Measurements from ENCODE around the gene ATG7. TPM values are rescaled to one million over a fixed set of nuclear protein-coding genes. Genes with fewer than 3 reads are reported as not detected.
A peak's percentile ranks its signal among the peaks of the same experiment; 100 is the strongest.

The ATG7 gene
- total and polyA plus RNA-seq, 2 donors from 2014 or later = 15.3 to 54.9 TPM

- intact Hi-C loops (cut with DNase I) = loop anchor here (10.0 kb wide), 1 partner anchor 418 kb away; no protein-coding TSS in a partner anchor
- peaks cover 3 to 14% (median 4%) of the 10 kb centered on the region in 3 donors for H3K4me1 ChIP-seq (ENCODE audit: control insufficient read depth in 2 of 3, insufficient read depth in 2 of 3, low read depth in 1 of 3, low read length in 3 of 3)
- no peak overlapping the region for H3K27ac ChIP-seq (ENCODE audit: low read depth in 2 of 2, low read length in 2 of 2)
- no peak overlapping the region for H3K4me3 ChIP-seq (ENCODE audit: low read length in 3 of 3)
- DNase-seq (peak in 1 of 5 donors; percentile 40), FAIRE-seq (no peak)
- no peaks in the 10 kb centered on the region for H3K36me3 ChIP-seq (ENCODE audit: control insufficient read depth in 2 of 3, insufficient read depth in 3 of 3, low read length in 3 of 3)
- no peaks in the 10 kb centered on the region for H3K9me3 ChIP-seq (ENCODE audit: control insufficient read depth in 2 of 3, insufficient read depth in 1 of 3, low read length in 3 of 3)
- no peaks in the 10 kb centered on the region for H3K27me3 ChIP-seq (ENCODE audit: control insufficient read depth, insufficient read depth, low read length)
- H3K9ac ChIP-seq (ENCODE audit: low read length in 3 of 3) = no peak overlapping the region
- no peak for TF ChIP-seq CTCF (IDR thresholded peaks at IDR 0.05; ENCODE audit: borderline replicate concordance, extremely low read depth, insufficient read depth)
Observed at GRCh38 chr3:11386465-11387113, 114.4 kb downstream of the ATG7 start.

- Histone ChIP-seq H3K27me3 (ENCODE audit: control insufficient read depth, insufficient read depth, low read length) (no peaks in the 10 kb centered on the region), H3K36me3 (ENCODE audit: control insufficient read depth in 2 of 3, insufficient read depth in 3 of 3, low read length in 3 of 3) (no peaks in the 10 kb centered on the region), H3K9ac (ENCODE audit: low read length in 3 of 3) (no peak overlapping the region), H3K4me3 (ENCODE audit: low read length in 3 of 3) (no peak overlapping the region), H3K9me3 (ENCODE audit: control insufficient read depth in 2 of 3, insufficient read depth in 1 of 3, low read length in 3 of 3) (no peaks in the 10 kb centered on the region), H3K4me1 (ENCODE audit: control insufficient read depth in 2 of 3, insufficient read depth in 2 of 3, low read depth in 1 of 3, low read length in 3 of 3) (peaks cover 3 to 13% (median 4%) of the 10 kb centered on the region in 3 donors), H3K27ac (ENCODE audit: low read depth in 2 of 2, low read length in 2 of 2) (no peak overlapping the region)
- intact Hi-C loops (cut with DNase I) = loop anchor here (10.0 kb wide), 1 partner anchor 415 kb away; no protein-coding TSS in a partner anchor
- FAIRE-seq (no peak), DNase-seq (peak in 1 of 5 donors; percentile 19)
- TF ChIP-seq CTCF (IDR thresholded peaks at IDR 0.05; ENCODE audit: borderline replicate concordance, extremely low read depth, insufficient read depth) = no peak
Observed at GRCh38 chr3:11389386-11390268, 117.4 kb downstream of the ATG7 start.

GRCh38 chr3:11390411-11391131 lies 118.4 kb downstream of the ATG7 start:
- Histone ChIP-seq H3K36me3 (ENCODE audit: control insufficient read depth in 2 of 3, insufficient read depth in 3 of 3, low read length in 3 of 3) (no peaks in the 10 kb centered on the region), H3K9ac (ENCODE audit: low read length in 3 of 3) (no peak overlapping the region), H3K9me3 (ENCODE audit: control insufficient read depth in 2 of 3, insufficient read depth in 1 of 3, low read length in 3 of 3) (no peaks in the 10 kb centered on the region), H3K27me3 (ENCODE audit: control insufficient read depth, insufficient read depth, low read length) (no peaks in the 10 kb centered on the region), H3K27ac (ENCODE audit: low read depth in 2 of 2, low read length in 2 of 2) (no peak overlapping the region), H3K4me3 (ENCODE audit: low read length in 3 of 3) (peak overlapping the region in 2 of 3 donors; percentile 14 to 30), H3K4me1 (ENCODE audit: control insufficient read depth in 2 of 3, insufficient read depth in 2 of 3, low read depth in 1 of 3, low read length in 3 of 3) (peaks cover 3 to 10% (median 4%) of the 10 kb centered on the region in 3 donors)
- intact Hi-C loops (cut with DNase I) = no loop called here
- DNase-seq (no peak), FAIRE-seq (no peak)
- no peak for TF ChIP-seq CTCF (IDR thresholded peaks at IDR 0.05; ENCODE audit: borderline replicate concordance, extremely low read depth, insufficient read depth)

All from kidney (tissue), 14 donors.